ENCODE measurements around the gene ASCC1.

The ASCC1 gene

DNA sequence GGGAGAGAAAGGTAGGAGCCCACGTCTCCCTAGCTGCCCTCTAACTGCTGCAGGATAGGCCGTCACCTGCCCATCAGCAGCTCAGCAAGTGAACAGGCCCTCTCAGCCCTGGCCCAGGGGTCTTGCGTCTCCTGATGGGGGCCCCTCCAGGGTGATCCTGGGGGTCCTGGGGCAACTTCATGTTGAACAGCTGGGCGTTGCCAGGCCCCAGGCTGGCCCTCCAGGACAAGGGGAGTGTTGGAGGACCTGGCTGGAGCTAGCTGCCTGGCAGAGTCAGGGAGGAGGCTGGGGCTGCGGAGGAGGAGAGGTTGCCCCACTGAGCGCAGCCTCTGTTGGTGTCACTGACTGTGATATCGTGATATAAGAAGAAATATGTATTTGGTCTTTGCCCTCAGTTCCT is 162.4 kb downstream of the ASCC1 start:
- ChIA-PET CTCF (interaction anchor here (0.7 to 2.5 kb wide), 7 partner anchors 10 to 289 kb away, joined by 3 to 7 read pairs (median 4); no protein-coding TSS in a partner anchor), POLR2A (interaction anchor here (0.6 kb wide), 1 partner anchor 301 kb away, joined by 3 read pairs; the partner anchor contains the start of gene DNAJB12)
- no peak for DNase-seq (ENCODE audit: extremely low spot score)
- TF ChIP-seq, protein P1, sequence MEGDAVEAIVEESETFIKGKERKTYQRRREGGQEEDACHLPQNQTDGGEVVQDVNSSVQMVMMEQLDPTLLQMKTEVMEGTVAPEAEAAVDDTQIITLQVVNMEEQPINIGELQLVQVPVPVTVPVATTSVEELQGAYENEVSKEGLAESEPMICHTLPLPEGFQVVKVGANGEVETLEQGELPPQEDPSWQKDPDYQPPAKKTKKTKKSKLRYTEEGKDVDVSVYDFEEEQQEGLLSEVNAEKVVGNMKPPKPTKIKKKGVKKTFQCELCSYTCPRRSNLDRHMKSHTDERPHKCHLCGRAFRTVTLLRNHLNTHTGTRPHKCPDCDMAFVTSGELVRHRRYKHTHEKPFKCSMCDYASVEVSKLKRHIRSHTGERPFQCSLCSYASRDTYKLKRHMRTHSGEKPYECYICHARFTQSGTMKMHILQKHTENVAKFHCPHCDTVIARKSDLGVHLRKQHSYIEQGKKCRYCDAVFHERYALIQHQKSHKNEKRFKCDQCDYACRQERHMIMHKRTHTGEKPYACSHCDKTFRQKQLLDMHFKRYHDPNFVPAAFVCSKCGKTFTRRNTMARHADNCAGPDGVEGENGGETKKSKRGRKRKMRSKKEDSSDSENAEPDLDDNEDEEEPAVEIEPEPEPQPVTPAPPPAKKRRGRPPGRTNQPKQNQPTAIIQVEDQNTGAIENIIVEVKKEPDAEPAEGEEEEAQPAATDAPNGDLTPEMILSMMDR (IDR thresholded peaks at IDR 0.05; ENCODE audit: control extremely low read depth, extremely low read depth, low read depth, missing control alignments): no peak

DNA sequence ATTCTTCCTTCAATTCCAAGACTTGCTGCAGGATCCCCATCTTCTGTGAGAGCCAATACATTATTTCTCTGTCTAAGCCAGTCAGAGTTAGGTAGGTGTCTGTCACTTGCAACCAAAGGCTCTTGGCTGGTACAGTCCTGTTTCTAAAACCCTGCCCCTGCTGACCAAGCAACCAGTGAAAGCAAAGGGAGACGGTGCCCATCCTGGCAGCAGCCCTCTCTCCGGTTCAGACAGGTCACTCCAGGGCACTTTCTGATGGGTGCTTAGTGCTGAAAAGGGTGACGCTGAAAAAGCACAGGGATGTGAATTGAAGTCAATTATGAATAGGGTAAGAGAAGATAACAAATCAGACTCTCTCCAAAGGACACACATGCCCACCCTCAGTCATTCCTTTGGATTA is 165.2 kb downstream of the ASCC1 start:
- DNase-seq (ENCODE audit: extremely low spot score): no peak
- ChIA-PET POLR2A (no interaction called here), CTCF (interaction anchor here (0.8 to 5.6 kb wide), 10 partner anchors 7 to 286 kb away, joined by 3 to 54 read pairs (median 3); no protein-coding TSS in a partner anchor)
- TF ChIP-seq, protein P1 (IDR thresholded peaks at IDR 0.05; ENCODE audit: control extremely low read depth, extremely low read depth, low read depth, missing control alignments): no peak

DNA sequence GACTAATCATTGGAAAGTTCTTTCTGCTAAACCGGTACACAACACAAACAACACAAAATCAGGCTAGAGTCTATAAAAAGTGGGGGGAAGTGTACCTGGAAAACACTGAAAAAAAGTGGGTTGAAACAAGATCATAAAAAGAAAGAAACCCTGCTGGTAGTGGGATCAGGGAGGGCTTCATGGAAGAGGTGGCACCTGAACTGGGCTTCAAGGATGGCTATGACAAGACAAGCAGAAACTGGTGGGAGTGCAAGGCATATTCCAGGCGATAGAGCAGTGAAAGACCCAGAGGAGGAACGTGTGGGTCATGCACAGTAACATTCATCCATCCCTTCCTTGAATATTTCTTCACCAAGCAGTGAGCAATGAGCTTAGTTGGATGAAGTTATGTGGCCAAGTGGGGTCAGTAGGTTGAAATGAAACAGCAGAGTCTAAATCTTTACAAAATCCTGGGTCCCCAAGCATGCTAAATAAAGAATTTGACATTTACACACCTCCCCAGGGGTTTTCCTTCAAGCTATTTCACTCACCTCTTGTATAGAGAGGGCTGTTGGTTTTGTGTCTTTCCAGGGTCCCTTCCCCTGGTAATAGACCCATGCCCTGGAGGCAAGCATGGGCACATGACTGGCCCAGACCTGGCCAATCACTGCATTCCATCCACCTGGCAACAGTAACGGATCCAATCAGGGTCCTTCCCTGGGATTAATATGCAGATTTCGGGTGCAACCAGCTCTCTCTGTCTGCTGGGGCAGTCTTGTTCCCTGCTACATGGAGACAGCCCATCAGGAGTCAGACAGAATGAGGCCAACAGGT is 165.9 kb downstream of the ASCC1 start:
- TF ChIP-seq, protein P1 (IDR thresholded peaks at IDR 0.05; ENCODE audit: control extremely low read depth, extremely low read depth, low read depth, missing control alignments): no peak
- ChIA-PET CTCF (interaction anchor here (1.0 to 5.6 kb wide), 14 partner anchors 9 to 286 kb away, joined by 3 to 54 read pairs (median 9); no protein-coding TSS in a partner anchor), POLR2A (no interaction called here)
- no peak for DNase-seq (ENCODE audit: extremely low spot score)

DNA sequence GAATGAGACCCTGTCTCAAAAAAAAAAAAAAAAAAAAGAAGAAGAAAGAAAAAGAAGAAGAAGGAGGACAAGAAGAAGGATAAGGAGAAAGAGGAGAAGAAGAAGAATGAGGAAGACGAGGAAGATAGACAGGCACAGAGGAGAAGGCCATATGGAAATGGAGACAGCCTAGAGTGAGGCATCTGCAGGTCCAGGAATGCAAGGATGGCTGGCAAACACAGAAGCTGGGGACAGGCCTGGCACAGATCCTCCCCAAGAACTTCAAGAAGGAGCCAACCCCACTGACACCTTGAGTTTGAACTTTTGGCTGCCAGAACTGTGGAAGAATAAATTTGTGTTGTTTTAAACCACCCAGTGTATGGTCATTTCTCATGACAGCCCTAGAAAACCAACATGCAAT is 166.6 kb downstream of the ASCC1 start:
- ChIA-PET CTCF (interaction anchor here (1.1 to 5.6 kb wide), 38 partner anchors 9 to 841 kb away, joined by 3 to 54 read pairs (median 6); partner anchors contain the start of gene SPOCK2), POLR2A (interaction anchor here (0.7 kb wide), 1 partner anchor 1802 kb away, joined by 6 read pairs; no protein-coding TSS in a partner anchor)
- TF ChIP-seq, protein P1 (IDR thresholded peaks at IDR 0.05; ENCODE audit: control extremely low read depth, extremely low read depth, low read depth, missing control alignments): no peak
- DNase-seq (ENCODE audit: extremely low spot score): no peak

DNA sequence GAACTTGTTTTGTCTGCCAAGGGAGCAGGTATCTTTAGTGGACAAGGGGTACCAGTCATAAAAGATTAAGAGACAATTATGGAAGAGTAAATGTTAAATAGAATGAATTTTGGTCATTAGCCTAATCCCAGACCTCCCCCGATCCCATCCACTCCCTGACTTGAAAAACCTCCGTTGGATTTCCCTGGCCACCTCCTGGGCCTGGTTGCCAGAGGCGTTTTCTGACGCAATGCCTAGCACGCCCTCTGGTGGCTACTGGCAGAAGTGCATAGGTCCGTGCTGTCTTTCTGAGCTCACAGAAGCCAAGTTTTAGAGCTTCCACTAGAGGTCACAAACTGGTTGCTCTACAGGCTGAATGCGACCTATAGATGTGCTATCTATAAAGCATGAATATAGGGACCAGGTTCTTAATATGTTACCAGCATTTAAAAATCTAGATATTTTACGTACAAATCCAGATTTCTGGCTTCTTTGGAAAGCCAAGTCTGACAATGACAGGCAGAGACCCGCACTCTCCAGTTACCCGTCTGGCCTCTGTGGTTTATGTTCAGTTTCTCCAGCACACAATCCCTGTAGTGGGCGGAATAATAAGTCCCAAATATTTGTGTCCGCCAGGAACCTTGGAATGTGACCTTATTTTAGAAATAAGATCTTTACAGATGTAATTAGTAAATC is 167.5 kb downstream of the ASCC1 start:
- ChIA-PET CTCF (interaction anchor here (0.6 to 5.6 kb wide), 88 partner anchors 10 to 842 kb away, joined by 3 to 54 read pairs (median 5); partner anchors contain the start of genes DNAJB12 and SPOCK2), POLR2A (interaction anchor here (0.6 to 0.7 kb wide), 2 partner anchors 245 to 1803 kb away, joined by 6 read pairs; no protein-coding TSS in a partner anchor)
- DNase-seq (ENCODE audit: extremely low spot score): peak; percentile 87
- TF ChIP-seq, protein P1 (IDR thresholded peaks at IDR 0.05; ENCODE audit: control extremely low read depth, extremely low read depth, low read depth, missing control alignments): peak; percentile 100

Measured in GM10248 (cell line).